GM19238 (cell line): ENCODE data around the gene SLC35G6.

ENCODE experiments used
- DNase-seq: peaks from one replicate; pipeline ENCODE4 v3.0.0; 2011; ENCODE audit warnings: low spot score; ENCODE audit not compliant: insufficient read length

SLC35G6 gene

DNA sequence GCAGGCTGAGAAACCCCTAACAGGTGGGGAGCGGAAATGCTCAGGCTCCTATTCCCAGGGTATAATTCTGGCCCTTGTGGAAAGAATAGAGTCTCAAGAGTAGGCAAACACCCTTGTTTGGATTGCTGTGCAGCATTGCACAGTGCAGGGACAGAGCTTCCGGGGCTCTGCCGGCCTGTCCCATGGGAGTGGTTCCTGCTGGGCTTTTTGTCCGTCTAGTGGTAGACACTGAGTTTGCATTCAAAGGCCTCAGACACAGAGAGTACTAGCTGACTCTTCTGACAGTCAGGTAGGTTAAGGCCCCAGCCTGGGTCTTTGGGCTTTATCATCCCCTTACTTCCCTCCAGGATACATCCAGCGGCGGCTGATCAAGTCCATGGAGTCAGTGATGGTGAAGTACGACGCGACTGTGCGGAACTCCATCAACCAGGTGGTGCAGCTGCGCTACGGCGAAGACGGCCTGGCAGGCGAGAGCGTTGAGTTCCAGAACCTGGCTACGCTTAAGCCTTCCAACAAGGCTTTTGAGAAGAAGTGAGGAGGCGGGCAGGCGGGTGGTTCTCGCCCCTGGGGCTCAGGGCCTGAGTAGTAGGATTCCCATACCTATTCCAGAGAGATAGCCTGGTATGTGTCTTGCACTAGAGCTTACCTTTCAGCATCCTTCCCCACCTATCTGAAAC is 21.1 kb downstream of the SLC35G6 start:
- DNase-seq = no peak

GRCh38 chr17:7502987-7503386 is 21.7 kb downstream of the SLC35G6 start:
- no peak for DNase-seq

DNA sequence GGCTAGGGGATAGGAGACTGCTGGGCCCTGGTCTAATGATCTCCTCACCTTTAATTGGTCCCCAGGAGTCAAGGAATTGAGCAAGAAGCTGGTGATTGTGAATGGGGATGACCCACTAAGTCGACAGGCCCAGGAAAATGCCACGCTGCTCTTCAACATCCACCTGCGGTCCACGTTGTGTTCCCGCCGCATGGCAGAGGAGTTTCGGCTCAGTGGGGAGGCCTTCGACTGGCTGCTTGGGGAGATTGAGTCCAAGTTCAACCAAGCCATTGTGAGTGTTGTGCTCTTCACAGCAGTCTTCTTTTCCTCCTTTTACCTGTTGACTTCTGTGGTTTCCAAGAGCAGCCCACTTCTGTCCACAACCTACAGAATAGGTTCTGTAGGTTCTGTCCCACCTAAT is 22.3 kb downstream of the SLC35G6 start:
- DNase-seq = no peak

GRCh38 chr17:7508145-7508544 is 26.9 kb downstream of the SLC35G6 start:
- no peak for DNase-seq

DNA sequence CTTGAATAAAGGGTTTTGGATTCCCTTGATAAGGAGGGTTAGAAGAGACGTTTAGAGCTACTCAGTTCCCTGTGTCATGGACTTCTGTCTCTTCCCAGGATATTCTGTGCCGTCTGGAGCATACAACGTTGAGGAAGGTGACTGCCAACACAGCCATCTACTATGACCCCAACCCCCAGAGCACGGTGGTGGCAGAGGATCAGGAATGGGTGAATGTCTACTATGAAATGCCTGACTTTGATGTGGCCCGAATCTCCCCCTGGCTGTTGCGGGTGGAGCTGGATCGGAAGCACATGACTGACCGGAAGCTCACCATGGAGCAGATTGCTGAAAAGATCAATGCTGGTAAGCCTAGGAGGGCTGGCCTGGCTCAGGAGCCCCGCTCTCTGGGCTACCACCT is 27.6 kb downstream of the SLC35G6 start:
- DNase-seq = no peak

- no peak for DNase-seq
Observed at GRCh38 chr17:7509937-7510336, 28.7 kb downstream of the SLC35G6 start.

DNA sequence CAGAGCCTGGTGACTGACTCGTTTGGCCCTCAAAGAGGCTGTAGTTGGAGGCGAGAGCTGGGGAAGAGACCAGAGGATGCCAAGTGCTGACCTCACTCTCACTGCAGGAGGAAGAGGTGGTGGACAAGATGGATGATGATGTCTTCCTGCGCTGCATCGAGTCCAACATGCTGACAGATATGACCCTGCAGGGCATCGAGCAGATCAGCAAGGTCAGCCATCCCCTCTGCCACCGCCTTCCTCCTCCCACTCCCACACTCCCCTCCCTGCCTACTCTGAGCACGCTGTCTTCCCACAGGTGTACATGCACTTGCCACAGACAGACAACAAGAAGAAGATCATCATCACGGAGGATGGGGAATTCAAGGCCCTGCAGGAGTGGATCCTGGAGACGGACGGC is 29.9 kb downstream of the SLC35G6 start:
- no peak for DNase-seq

DNA sequence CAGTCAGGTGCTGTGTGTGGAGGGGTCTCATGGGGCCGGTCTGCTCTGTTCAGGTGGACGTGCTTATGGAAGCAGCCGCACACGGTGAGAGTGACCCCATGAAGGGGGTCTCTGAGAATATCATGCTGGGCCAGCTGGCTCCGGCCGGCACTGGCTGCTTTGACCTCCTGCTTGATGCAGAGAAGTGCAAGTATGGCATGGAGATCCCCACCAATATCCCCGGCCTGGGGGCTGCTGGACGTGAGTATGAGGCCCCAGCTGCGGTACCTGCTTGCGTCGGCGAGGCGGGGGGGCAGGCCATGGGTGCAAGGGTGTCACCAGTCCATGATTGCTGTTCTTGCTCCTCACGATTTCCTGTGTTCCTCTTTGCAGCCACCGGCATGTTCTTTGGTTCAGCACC is 30.9 kb downstream of the SLC35G6 start:
- DNase-seq = no peak

DNA sequence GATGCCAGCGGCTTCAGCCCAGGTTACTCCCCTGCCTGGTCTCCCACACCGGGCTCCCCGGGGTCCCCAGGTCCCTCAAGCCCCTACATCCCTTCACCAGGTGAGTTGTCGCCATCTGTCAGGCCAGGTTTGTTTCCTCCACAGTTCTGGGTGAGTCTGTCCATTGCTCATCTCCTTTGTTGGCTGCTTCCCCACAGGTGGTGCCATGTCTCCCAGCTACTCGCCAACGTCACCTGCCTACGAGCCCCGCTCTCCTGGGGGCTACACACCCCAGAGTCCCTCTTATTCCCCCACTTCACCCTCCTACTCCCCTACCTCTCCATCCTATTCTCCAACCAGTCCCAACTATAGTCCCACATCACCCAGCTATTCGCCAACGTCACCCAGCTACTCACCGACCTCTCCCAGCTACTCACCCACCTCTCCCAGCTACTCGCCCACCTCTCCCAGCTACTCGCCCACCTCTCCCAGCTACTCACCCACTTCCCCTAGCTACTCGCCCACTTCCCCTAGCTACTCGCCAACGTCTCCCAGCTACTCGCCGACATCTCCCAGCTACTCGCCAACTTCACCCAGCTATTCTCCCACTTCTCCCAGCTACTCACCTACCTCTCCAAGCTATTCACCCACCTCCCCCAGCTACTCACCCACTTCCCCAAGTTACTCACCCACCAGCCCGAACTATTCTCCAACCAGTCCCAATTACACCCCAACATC is 31.7 kb downstream of the SLC35G6 start:
- DNase-seq = no peak

- DNase-seq = no peak
Observed at GRCh38 chr17:7513850-7514419, 32.7 kb downstream of the SLC35G6 start.

DNA sequence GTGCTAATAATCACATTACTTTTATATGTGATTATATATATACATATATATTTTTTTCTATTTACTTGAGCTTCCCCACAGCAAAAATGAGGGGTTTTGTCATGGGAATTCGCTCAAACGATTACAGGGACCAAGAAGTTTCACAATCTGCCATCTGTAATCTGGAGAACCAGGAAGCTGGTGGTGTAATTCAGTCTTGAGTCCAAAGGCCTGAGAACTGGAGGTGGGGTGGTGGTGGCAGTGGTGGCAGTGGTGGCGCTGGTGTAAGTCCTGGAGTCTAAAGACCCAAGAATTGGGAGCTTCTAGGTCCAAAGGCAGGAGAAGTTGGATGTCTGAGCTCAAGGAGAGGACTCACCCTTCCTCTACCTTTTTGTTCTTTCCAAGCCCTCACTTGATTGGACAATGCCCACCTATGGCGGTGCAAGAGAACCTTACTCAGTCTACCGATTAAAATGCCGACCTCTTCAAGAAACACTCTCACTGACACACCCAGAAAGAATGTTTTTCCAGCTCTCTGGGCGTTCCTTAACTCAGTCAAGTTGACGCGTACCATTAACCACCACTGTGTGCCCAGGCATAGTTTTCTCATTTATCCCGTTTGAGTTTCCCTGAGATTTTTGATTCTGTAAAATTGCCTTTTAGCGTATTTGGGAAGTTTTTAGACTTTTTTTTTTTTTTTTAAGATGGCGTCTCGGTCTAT is 34.8 kb downstream of the SLC35G6 start:
- no peak for DNase-seq

DNA sequence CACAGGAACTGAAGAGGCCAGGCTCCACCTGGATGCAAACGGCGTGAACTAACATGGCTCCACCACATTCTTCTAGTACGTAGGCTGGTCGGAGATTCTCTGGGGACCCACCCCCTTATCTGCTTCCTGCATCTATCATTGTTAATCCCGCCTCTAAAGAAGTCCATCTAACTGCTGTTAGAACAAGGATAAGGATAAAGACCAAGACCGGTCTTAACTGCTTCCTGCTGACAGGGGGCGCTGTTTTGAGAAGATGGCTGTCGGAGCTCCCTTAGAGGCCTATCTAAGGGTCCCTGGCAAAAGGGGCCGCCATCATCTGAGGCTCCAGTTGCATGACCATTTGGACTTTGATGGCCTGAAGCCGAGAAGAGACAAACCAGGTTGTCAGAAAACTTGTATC is 41.8 kb downstream of the SLC35G6 start:
- DNase-seq = no peak

DNA sequence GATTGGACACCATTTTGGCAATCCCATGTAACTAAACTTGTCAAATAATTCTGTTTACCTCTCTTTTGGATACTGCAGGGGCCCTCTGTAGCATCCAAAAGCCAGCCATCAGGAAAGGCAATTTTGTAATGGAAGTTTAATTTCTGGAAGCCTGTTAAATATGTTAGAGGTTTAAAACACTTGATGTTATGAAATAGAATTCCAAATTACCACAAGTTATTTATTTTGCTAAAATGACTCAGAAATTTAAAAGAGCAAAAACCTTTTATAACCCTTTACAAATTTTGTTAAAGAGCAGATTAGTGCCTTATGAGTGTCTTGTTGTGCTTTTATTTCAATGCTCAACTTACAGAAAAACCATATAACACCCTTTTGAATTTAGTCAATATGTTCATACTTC is 47.6 kb downstream of the SLC35G6 start:
- no peak for DNase-seq

GRCh38 chr17:7530023-7530900 is 49.0 kb downstream of the SLC35G6 start:
- DNase-seq = no peak
